A549 (cell line): ENCODE results near the gene SNRPA. TPM values are rescaled to one million over a fixed set of nuclear protein-coding genes. Genes with fewer than 3 reads are reported as not detected.
A peak's percentile ranks its signal among the peaks of the same experiment; 100 is the strongest.

Experiments
- ATAC-seq, 2 experiments: fragments of 200-7000 bp in 1 of 2; fragments of >200 bp in 1 of 2; cut with Nextera tagmentation in 1 of 2; cut with Tn5 transposase in 1 of 2; 3 replicates each; pipeline versions ENCODE4 v1.8.0 to v1.9.1; 2018 to 2020; ENCODE audit warnings: mild to moderate bottlenecking in 1 of 2, moderate library complexity in 1 of 2
- CTCF ChIA-PET: fragments of 300-600 bp; sonication (Branson Sonifier 250); formaldehyde crosslinking; extraction: SDS; loops from one replicate; lab custom pipeline; 2021; ENCODE audit warnings: antibody characterized with exemption, inconsistent platforms; lab: Yijun Ruan, JAX
- POLR2A ChIA-PET: fragments of 350-600 bp; formaldehyde crosslinking; extraction: SDS; loops from one replicate; lab custom pipeline; 2021; ENCODE audit warnings: antibody characterized with exemption, inconsistent platforms; lab: Yijun Ruan, JAX
- DNase-seq, 2 experiments: peaks; one replicate each; pipeline versions ENCODE4 v3.0.0 to v3.0.0-alpha.2; 2011 to 2016; ENCODE audit warnings: low read depth in 1 of 2, low spot score in 1 of 2
- FAIRE-seq: peaks from 2 replicates; lab custom pipeline; 2011; peaks lifted over from hg19 to GRCh38; lab: Jason Lieb, UNC
- H3K27ac ChIP-seq, 2 experiments: fragments of >200 bp; sonication (Bioruptor Twin); formaldehyde crosslinking; 3 replicates each; pipeline ENCODE4 v1.5.1; 2016 to 2017
- H3K4me1 ChIP-seq: fragments of >200 bp; sonication (Bioruptor Twin); formaldehyde crosslinking; 3 replicates; pipeline ENCODE4 v1.6.1; 2016
- H3K4me2 ChIP-seq: fragments of >200 bp; sonication (Bioruptor Twin); formaldehyde crosslinking; 3 replicates; pipeline ENCODE4 v1.6.1; 2016
- H3K4me3 ChIP-seq: fragments of >200 bp; sonication (Bioruptor Twin); formaldehyde crosslinking; 3 replicates; pipeline ENCODE4 v1.5.1; 2016
- H3K9me3 ChIP-seq: fragments of >200 bp; sonication (Bioruptor Twin); formaldehyde crosslinking; 3 replicates; pipeline ENCODE4 v1.6.1; 2016
- CBX2 ChIP-seq: fragments of 200-600 bp; sonication (generic); IDR thresholded peaks from 2 replicates; pipeline ENCODE4 v1.6.1; 2016; ENCODE audit warnings: low read depth, mild to moderate bottlenecking, borderline replicate concordance
- CEBPB ChIP-seq, 2 experiments: fragments of >200 bp in 1 of 2; sonication (Bioruptor Twin) in 1 of 2; formaldehyde crosslinking in 1 of 2; IDR thresholded peaks; 2 replicates each; pipeline ENCODE4 v1.6.1; 2012 to 2016
- E2F6 ChIP-seq: IDR thresholded peaks from 2 replicates; pipeline ENCODE4 v1.6.1; 2012; ENCODE audit warnings: low read depth, borderline replicate concordance
- EHF ChIP-seq: fragments of 250-450 bp; sonication (Bioruptor Pico); IDR thresholded peaks from 2 replicates; pipeline ENCODE4 v1.5.0; 2020; ENCODE audit warnings: mild to moderate bottlenecking
- EHMT2 ChIP-seq: fragments of 200-600 bp; sonication (generic); IDR thresholded peaks from 2 replicates; pipeline ENCODE4 v1.6.1; 2016; ENCODE audit warnings: antibody characterized with exemption, low read depth, mild to moderate bottlenecking, moderate library complexity
- ELK1 ChIP-seq: fragments of 150-350 bp; IDR thresholded peaks from 2 replicates; pipeline ENCODE4 v1.6.1; 2014; ENCODE audit warnings: low read depth, mild to moderate bottlenecking, low read length
- ESRRA ChIP-seq: fragments of 150-350 bp; IDR thresholded peaks from 2 replicates; pipeline ENCODE4 v1.6.1; 2014; ENCODE audit warnings: mild to moderate bottlenecking, low read length, borderline replicate concordance
- FOSB ChIP-seq: fragments of 250-450 bp; sonication (Bioruptor Pico); IDR thresholded peaks from 2 replicates; pipeline ENCODE4 v1.5.0; 2020; ENCODE audit warnings: mild to moderate bottlenecking, moderate library complexity
- GATA3 ChIP-seq: IDR thresholded peaks from 2 replicates; pipeline ENCODE4 v1.6.1; 2012; ENCODE audit warnings: borderline replicate concordance
- HDAC2 ChIP-seq: fragments of 200-600 bp; sonication (generic); IDR thresholded peaks from 2 replicates; pipeline ENCODE4 v1.6.1; 2016
- HOXB5 ChIP-seq: fragments of 250-450 bp; sonication (Bioruptor Pico); IDR thresholded peaks from 2 replicates; pipeline ENCODE4 v1.5.0; 2020; ENCODE audit warnings: mild to moderate bottlenecking, moderate library complexity
- KDM5A ChIP-seq: fragments of 200-600 bp; sonication (generic); IDR thresholded peaks from 2 replicates; pipeline ENCODE4 v1.6.1; 2016; ENCODE audit warnings: antibody characterized with exemption, mild to moderate bottlenecking
- MYC ChIP-seq: IDR thresholded peaks from 2 replicates; pipeline ENCODE4 v1.6.1; 2012; ENCODE audit warnings: mild to moderate bottlenecking, inconsistent platforms, low read length, improper control_type of control experiment, borderline replicate concordance
- NFE2L2 ChIP-seq: fragments of 150-350 bp; conservative IDR thresholded peaks from 2 replicates; pipeline ENCODE4 v1.6.1; 2014; ENCODE audit warnings: low read length
- NPAS2 ChIP-seq: fragments of 250-450 bp; sonication (Bioruptor Pico); IDR thresholded peaks from 2 replicates; pipeline ENCODE4 v1.8.0; 2022; ENCODE audit warnings: mild to moderate bottlenecking, moderate library complexity, borderline replicate concordance
- NR3C1 ChIP-seq: fragments of >200 bp; sonication (Bioruptor Twin); formaldehyde crosslinking; IDR thresholded peaks from 3 replicates; pipeline ENCODE4 v1.6.1; 2017
- PHF8 ChIP-seq: fragments of 200-600 bp; sonication (generic); IDR thresholded peaks from 2 replicates; pipeline ENCODE4 v1.6.1; 2016; ENCODE audit warnings: low read depth, mild to moderate bottlenecking, antibody characterized with exemption, moderate library complexity, borderline replicate concordance
- POLR2AphosphoS2 ChIP-seq: conservative IDR thresholded peaks from 2 replicates; pipeline ENCODE4 v1.6.1; 2012; ENCODE audit warnings: low read length, improper control_type of control experiment, inconsistent platforms
- RAD21 ChIP-seq, 2 experiments: fragments of >200 bp in 1 of 2; sonication (Bioruptor Twin) in 1 of 2; formaldehyde crosslinking in 1 of 2; IDR thresholded peaks in 1 of 2; conservative IDR thresholded peaks in 1 of 2; 2 replicates in 1 of 2; 3 replicates in 1 of 2; pipeline ENCODE4 v1.6.1; 2012 to 2018; ENCODE audit warnings: inconsistent platforms in 1 of 2
- RCOR1 ChIP-seq: fragments of 150-350 bp; IDR thresholded peaks from 2 replicates; pipeline ENCODE4 v1.6.1; 2014; ENCODE audit warnings: antibody characterized with exemption, low read length, low read depth
- RFX5 ChIP-seq: fragments of 450-650 bp; IDR thresholded peaks from 2 replicates; pipeline ENCODE4 v1.7.1; 2014; ENCODE audit warnings: antibody characterized with exemption, mild to moderate bottlenecking, moderate library complexity
- SREBF2 ChIP-seq: fragments of 450-650 bp; IDR thresholded peaks from 2 replicates; pipeline ENCODE4 v1.6.1; 2014; ENCODE audit warnings: mild to moderate bottlenecking, moderate library complexity
- TFCP2L1 ChIP-seq: fragments of 250-450 bp; sonication (Bioruptor Pico); IDR thresholded peaks from 2 replicates; pipeline ENCODE4 v1.5.0; 2021; ENCODE audit warnings: mild to moderate bottlenecking
- TP53 ChIP-seq: fragments of 250-450 bp; sonication (Bioruptor Pico); IDR thresholded peaks from 2 replicates; pipeline ENCODE4 v1.5.0; 2021; ENCODE audit warnings: mild to moderate bottlenecking, moderate library complexity
- ZFP36 ChIP-seq: fragments of 450-650 bp; IDR thresholded peaks from 2 replicates; pipeline ENCODE4 v1.6.1; 2014; ENCODE audit warnings: borderline replicate concordance; ENCODE audit not compliant: partially characterized antibody
- WGBS: methylation state at CpG from one replicate; pipeline ENCODE4 v1.1.6; 2017; ENCODE audit errors: missing lambda C conversion rate; 5-methylcytosine and 5-hydroxymethylcytosine counted together
- polyA plus RNA-seq, 4 experiments: library from polyadenylated mRNA; depleted of rRNA in 3 of 4; stranded (reverse); fragments of >200 nt; fragmentation: RNase III in 1 of 4; extraction: RNeasy Plus Mini Kit Qiagen cat#74134 plus additional on column Dnase treatment in 1 of 4; gene quantifications; 2 replicates in 3 of 4; 3 replicates in 1 of 4; pipeline ENCODE4 v1.2.3, GENCODE V29; 2011 to 2017

Gene SNRPA
- polyA plus RNA-seq, 2 of the 4 experiments (the other 2 are of a cell fraction): 141 to 236 TPM

- peak overlapping the region; percentile 96 for H3K4me2 ChIP-seq
- DNase-seq (no peak), FAIRE-seq (peak; percentile 13), ATAC-seq (no peak)
- H3K9me3 ChIP-seq: no peaks in the 10 kb centered on the region
- H3K4me1 ChIP-seq: peaks cover 59% of the 10 kb centered on the region
- TF ChIP-seq TP53 (CRISPR knock-in tag): no peak
- no peak for TF ChIP-seq CEBPB (IDR thresholded peaks at IDR 0.05)
- no peak for TF ChIP-seq E2F6
- no peak for TF ChIP-seq HOXB5 (CRISPR knock-in tag)
- no peak for TF ChIP-seq FOSB (CRISPR knock-in tag)
- TF ChIP-seq TFCP2L1 (CRISPR knock-in tag): no peak
- TF ChIP-seq MYC: no peak
- TF ChIP-seq RAD21 (conservative IDR thresholded peaks at IDR 0.05 in 1 of 2, IDR thresholded peaks at IDR 0.05 in 1 of 2): no peak
- no peak for TF ChIP-seq GATA3
- no peak for TF ChIP-seq NFE2L2
- TF ChIP-seq RCOR1: no peak
- no peak for TF ChIP-seq HDAC2
- TF ChIP-seq CBX2: no peak
- TF ChIP-seq ZFP36: no peak
- TF ChIP-seq ESRRA: no peak
- TF ChIP-seq EHF (CRISPR knock-in tag): no peak
- POLR2A ChIA-PET: interaction anchor here (0.6 to 1.5 kb wide), 4 partner anchors 24 to 463 kb away, joined by 3 to 12 read pairs (median 6); partner anchors contain the start of genes ACTMAP and RAB4B
- 85% methylated on average over 13 of the region's 13 CpGs for WGBS
- H3K4me3 ChIP-seq: no peak overlapping the region
- CTCF ChIA-PET: interaction anchor here (0.6 to 15.7 kb wide), 9 partner anchors 12 to 629 kb away, joined by 3 to 162 read pairs (median 5); partner anchors contain the start of gene RAB4B
- H3K27ac ChIP-seq: peak overlapping the region in 1 of 2 experiments; percentile 20; a peak in 1 of 6 replicates
Observed at GRCh38 chr19:40801426-40802299, 50.7 kb downstream of the SNRPA start.

- 89% methylated on average over 11 of the region's 11 CpGs for WGBS
- FAIRE-seq: no peak
- no peaks in the 10 kb centered on the region for H3K9me3 ChIP-seq
- no peak for TF ChIP-seq ELK1
- no peak for TF ChIP-seq FOSB (CRISPR knock-in tag)
- TF ChIP-seq PHF8: no peak
- TF ChIP-seq NR3C1: no peak
- no peak for TF ChIP-seq POLR2AphosphoS2
- TF ChIP-seq KDM5A: no peak
- TF ChIP-seq RFX5: no peak
- no peak for TF ChIP-seq NPAS2 (CRISPR knock-in tag)
- no peak for TF ChIP-seq EHF (CRISPR knock-in tag)
- no peak for TF ChIP-seq TP53 (CRISPR knock-in tag)
- no peak for TF ChIP-seq ESRRA
- no peak for TF ChIP-seq EHMT2
- TF ChIP-seq SREBF2: no peak
- TF ChIP-seq, all 56 proteins: peak for 0
- Histone ChIP-seq H3K27ac (peak overlapping the region in 1 of 2 experiments; percentile 20; a peak in 1 of 6 replicates), H3K4me2 (peak overlapping the region; percentile 96), H3K4me3 (no peak overlapping the region), H3K4me1 (peaks cover 67% of the 10 kb centered on the region)
- ChIA-PET POLR2A (interaction anchor here (1.3 kb wide), 1 partner anchor 139 kb away, joined by 3 read pairs; no protein-coding TSS in a partner anchor), CTCF (interaction anchor here (0.9 to 15.7 kb wide), 6 partner anchors 16 to 199 kb away, joined by 3 to 162 read pairs (median 4); no protein-coding TSS in a partner anchor)
- DNase-seq (no peak), ATAC-seq (no peak)
Observed at GRCh38 chr19:40802300-40803169, 51.5 kb downstream of the SNRPA start.
